ENCODE measurements around the gene MN1.
"Not testable (repeated sequence)": the region's sequence is repeated elsewhere in the genome, so short reads cannot be mapped to it uniquely, and the experiment has no call there.

MN1 gene

DNA sequence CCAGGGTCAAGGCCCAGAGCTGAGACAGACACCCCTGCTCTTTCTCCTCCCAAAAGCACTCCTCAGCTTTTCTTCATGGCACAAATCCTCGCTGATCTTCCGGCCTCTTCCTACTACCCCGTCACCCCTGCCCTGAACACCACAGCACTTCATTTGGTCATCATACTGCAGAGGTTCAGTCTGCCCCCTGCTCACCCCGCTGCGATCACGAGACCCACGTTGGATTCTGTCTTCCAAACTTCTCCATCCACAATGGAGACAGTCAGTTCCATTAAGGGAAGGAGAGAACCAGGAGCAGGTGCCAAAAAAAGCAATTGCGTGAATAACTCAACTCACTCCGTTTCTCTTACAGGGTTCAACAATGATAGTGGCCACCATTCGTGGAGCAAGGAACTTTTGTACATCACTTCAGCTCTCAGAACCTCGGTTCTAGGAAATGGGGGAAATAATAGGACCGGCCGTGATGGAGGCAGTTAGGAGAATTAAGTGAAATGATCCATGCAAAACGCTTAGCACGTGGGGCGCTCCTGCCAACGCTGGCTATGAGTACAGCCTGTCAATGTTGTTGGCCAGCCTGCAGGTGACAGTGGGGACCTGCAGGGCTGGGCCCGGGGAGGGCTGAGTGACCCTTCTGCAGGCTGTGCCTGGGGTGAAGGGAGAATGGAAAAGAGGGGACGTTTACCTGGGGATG lies 45.9 kb downstream of the MN1 start:
- DNase-seq, result no peak

DNA sequence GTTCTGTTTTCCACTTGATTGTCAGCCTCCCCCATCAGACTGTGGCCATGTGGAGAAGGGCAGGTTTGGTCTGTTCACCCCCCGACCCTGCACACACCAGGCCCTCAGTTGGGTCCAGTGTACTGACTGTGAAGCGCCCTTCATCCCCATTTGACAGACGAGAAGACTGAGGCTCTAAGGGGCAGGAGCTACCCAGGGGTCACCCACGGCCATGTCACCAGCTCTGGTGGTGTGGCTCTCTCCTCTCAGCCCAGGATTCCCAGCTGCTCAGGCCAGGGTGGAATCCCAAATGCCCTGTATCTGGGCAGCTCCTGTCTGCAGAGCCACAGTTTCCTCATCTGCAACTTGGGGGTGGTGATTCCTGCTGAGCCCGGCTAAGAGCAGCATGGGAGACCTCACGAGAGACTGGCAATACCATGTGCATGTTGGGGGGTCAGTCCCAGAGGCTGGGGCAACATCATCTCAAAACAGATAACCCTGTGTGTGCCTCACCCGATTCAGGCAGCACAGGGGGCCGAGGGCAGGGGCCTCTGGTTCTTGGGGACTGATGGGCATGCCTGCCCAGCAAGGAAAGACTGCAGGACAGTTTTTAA lies 46.6 kb downstream of the MN1 start:
- DNase-seq, result no peak

DNA sequence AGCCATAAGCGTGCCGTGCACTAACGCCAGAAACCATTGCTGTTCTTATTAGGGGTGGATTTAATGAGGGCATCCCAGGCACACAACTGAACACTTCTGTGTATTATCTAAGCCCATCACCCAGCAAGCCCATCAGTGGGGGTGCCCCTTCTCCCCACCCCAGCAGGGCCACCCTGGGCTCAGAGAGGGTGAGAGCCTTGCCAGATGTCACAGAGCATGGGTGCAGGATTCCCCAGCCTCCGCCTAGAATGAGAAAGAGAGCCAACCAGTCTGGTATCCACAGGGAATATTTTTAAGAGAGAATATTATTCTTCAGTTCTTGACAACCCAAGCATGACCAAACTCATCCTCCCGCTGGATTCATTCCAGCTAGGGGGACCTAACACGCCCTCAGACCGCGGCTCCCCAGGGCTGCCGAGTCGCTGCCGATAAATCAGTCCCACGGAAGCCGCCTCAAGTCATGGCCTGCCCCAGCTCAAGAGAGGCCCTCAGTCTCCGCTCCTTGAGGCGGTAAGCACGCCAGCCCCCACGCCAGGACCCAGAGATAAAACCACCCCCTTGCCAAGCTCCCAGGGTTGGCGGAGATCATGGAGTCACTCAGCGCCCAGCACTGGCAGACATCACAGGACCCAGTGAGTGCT lies 47.2 kb downstream of the MN1 start:
- no peak for DNase-seq

DNA sequence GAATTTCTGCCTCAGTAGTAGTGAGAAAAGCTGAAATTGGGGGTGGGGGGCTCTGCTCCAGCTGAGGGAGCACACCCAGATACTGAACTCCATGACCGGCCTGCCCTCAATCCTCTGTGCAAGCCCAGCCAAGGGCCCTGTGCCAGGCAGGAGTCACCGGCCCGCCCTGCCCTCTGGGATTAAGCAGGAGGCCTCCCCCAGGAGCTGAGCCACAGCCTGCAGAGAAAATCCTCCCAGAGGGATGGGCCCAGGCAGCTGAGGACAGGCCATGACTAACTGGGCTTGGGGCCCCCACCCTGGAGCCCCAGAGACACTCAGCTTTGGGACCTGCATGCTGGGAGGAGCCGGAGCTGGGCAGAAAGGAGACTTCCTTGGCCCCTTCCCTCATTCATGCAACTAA lies 48.8 kb downstream of the MN1 start:
- DNase-seq, result no peak

DNA sequence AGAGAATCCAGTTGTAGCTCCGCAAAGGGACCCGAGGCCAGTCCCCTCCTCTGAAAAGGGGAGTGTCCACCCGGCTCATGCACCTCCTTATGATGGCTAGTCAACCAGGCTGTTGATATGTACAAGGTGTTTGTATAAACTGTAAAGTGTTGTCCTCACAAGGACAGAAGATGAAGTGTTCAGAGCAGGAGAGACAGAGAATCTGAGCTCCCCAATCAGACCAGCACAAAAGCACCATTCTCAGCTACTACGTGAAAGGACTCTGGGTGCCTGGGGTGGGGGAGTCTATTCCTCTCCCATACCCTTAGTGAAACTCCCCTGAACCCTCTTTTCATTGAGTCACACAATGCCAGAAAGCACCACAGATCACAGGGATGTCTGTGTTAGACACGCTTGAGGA lies 49.4 kb downstream of the MN1 start:
- no peak for DNase-seq

DNA sequence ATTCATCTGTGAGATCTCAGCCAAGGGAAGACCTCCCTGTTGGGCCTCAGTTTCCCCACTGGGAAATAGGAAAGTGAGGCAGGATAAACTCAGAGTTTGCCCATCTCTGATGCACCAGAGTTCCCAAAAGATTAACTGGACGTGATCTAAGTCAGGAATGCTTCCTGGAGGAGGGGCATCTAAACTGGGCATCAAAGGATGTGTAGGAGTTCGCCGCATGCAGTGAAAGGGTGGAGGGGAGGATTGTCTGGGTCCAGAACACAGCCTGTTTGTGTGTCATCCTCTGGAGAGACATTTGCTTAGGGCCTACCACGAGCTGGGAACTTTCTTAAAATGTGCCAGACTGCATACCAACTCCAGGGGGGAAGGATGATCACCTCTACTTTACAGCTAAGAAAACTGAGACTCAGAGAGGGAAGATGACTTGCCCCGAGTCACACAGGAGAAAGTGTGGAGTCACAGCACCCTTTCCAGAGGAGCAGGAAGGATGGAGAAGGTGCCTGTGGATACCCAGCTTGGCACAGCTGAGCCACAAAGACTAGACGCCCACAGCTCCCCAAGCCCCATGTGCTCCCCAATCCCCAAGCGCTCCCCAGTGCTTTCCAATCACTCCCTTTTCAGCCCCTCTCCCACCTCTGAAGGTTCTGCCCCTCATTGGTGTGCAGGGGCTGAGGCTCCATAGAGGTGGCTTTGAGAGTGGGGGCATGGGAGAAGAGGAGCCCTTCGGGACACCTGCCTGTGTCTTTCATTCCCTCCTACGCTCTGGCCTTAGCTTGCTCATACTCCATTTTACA lies 50.1 kb downstream of the MN1 start:
- DNase-seq, result no peak

DNA sequence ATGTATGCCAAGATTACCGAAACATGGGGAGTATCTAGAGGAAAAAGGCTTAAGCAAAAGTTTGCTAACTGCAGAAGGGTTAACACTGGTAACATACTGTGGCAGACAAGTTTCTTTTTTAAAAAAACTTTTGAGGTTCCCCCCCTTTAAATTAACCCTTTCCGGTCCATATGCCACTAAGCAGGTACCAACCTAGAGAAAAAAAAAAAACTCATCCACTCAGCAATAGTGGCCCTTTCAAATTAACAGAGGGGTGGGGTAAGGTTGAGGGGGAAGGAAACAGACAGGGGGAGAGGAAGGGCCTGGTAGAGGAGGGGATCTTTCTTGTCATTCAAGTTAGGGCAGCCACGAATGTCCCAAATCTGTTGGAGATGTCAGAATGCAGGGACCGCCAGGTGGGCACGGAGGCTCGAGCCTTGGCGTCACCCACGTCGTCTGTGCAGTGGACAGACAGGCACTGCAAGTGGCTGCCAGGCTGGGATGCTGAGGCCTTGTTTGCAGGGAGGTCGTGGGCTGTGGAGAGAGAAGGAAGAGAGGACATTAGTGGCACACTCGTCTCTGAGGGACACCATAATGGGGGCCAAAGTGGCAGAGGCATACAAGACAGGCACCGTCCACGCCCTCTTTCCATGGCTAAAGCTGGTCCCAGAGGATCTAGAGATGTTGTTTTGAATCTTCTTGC lies 50.8 kb downstream of the MN1 start:
- no peak for DNase-seq

DNA sequence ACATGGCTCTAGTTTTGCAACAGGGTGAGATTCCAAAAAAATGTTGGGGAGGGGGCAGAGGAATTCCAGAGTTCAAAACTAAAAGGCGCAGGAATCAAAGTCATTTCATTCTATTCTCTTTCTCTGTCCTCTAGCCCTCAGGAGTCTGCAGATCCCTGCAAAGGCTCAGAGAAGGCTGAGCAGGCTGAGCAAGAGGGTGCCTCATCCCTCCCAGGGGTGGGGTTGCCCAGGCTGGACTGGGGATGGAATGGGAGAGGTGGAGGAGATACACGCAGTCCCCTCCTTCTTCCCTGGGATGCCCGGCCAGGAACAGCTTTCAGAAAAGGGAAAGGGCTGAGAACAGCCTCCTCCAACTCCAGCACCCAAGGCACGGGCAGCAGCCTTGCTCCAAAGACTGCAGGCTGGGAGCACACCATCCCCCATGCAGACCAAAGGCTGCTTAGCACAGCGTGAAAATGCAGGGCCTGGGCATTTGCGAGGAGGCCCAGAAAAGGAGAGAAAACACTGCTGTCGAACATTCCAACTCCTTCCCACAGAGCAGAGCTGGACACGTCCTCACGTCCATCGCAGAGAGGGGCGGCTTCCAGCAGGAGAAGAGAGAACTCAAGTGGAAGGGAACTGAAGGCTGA lies 51.8 kb downstream of the MN1 start:
- DNase-seq, result no peak

DNA sequence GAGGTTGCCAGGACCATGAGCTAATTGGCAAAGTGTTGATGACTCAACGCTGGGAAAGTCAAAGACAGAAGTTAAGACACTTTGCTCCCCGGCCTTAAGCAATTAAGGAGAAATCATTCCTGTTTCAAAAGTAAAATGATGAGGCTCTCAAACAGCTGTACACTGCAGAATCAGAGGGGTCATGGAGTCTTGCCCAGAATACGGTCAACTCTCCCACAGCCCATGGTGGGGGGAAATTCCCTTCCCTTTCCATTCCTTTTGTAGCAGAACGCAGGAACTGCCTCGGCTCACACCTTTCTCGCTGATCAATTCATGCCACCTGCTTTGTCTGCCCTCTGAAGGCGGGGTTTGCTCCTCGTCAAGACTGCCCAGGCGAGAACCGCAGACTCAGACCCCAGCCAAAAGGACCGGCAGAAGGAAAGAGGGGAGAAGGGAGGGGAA lies 52.8 kb downstream of the MN1 start:
- DNase-seq, result no peak

DNA sequence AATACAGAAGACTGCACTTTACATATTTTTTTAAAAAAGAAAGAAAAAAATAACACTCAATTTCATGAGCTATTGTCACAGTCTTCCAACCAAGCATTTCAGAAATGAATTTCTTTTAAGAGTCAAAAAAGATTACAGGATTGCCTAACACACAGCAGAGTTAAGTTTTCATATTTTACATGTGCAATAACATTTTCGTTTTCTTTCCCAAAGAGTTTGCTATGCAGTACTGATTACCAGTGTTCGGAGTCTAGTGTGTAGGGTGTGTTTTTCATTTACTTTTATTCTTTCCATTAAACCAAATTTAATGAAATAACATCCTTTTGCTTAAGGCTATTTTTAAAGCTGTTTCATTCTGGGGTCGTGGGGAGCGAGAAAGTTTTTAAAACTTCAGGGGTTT lies 53.2 kb downstream of the MN1 start:
- no peak for DNase-seq

DNA sequence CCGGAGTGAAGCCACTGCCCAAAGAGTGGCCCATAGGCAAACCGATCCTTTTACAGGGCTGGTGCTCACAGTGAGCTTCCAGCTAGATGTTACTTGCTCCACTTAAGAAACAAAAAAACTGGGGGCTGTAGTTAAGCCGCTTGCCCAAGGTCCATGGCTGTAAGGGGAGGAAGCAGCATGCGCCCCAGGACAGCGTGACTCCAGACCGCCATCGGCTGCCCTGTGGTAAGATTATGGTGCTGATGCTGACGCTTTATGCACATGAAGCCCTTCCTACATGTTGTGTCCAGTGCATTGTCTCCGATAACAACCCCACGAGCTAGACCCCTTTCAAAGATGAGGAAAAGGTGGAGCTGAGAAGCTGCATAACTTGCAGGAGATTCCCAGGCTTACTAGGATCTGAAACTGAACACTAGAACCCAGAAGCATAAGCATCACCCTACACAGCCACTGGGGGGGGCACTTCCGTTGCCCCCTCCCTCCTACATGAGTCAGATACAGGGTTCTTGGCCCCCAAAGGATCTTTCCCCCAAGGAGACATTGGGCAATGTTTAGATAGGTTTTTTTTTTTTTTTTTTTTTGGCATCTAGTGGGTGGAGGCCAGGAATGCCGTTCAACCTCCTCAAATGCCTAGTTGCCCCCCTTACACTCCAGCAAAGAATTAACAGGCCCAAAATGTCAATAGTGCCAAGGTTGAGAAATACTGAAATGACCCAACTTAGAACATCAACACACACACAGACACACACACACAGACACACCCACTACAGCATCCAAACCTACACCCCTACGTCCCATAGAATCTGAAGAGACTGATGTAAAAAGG lies 53.9 kb downstream of the MN1 start:
- no peak for DNase-seq

DNA sequence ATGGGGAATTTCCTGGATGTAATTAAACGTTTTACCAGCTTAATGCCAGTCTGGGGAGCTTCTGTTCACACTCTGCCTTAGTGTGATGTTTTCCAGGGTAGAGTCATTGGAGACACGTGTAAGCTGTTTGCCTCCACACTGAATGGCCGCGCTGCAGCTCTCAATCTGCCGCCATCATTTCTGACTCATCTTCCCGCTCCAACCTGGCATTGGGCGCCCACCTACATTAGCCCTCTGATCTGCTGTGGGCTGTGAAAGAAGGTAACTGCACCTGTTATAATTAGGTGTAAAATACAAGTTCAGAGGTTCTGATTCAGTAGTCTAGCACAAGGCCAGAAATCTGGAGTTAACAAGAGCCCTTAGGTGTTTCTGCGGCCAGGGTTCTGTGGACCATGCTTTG lies 54.6 kb downstream of the MN1 start:
- DNase-seq, result no peak

DNA sequence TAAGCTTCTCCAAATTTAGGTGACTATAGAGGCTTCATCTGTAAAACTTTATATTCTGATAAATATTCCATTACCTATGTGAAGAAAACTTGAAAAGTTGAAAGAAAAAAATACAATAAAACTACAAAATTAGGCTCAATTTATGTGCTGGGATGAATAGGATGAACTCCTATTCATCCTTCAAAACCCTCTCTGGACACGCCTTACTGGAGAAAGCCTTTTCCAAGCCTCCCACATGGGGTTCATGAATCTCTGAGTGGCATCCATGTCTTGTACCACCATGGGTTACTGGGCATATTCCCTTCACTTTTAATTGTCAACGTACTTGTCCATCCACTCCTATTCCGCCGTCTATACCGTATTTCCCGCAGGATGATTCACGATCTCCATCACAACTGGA lies 55.7 kb downstream of the MN1 start:
- DNase-seq, result no peak

DNA sequence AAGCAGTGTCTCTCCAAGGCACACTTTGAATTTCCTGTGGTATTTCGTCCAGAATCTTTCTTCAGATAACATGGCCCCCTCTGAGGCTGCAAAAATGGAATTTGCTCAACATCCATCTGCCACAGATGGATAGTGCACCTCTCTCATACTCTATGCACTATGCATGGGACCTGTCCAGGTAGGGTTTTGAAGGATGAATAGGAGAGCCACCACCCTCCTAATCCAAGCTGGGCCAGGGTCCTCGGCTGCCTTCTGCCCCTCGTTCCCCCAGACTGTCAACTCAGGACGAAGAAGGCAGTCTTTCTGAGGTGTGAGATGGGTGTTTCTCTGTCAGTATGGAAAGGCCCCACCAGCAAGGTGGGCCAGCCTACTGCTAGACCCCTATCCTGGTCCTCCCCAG lies 56.4 kb downstream of the MN1 start:
- DNase-seq, result no peak

DNA sequence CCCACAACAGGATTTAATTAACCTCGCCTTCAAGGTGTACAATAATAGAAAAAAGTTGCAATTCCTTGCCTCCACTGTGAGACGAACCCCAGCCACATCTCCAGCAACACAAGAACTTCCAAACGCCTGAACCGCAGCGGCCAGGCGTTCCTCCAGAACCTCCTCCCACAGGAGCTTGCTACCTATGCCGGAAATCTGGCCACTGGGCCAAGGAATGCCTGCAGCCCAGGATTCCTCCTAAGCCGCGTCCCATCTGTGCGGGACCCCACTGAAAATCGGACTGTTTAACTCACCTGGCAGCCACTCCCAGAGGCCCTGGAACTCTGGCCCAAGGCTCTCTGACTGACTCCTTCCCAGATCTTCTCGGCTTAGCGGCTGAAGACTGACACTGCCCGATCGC lies 57.5 kb downstream of the MN1 start:
- not testable (repeated sequence) for DNase-seq

DNA sequence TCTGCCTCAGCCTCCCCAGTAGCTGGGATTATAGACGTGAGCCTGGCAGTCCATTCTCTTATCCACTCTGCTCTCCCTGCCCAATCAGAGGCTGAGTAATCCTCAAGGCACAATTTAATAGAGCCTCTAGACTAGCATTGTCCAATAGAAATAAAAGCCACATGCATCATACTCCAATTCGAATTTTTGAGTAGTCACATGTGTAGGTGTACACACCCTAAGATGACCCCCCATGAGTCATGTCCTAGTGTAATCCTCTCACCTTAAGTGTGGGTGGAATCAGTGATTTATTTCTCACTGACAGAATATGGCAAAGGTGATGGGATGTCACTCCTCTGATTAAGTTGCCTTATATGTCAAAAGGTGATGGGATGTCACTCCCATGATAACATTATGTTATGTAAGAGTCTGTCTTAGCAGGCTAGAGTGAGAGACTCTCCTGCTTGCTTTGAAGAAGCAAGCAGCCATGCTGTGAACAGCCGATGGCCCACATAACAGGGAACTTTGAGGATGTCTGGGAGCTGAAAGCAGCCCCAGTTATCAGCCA lies 61.3 kb downstream of the MN1 start:
- DNase-seq, result no peak

DNA sequence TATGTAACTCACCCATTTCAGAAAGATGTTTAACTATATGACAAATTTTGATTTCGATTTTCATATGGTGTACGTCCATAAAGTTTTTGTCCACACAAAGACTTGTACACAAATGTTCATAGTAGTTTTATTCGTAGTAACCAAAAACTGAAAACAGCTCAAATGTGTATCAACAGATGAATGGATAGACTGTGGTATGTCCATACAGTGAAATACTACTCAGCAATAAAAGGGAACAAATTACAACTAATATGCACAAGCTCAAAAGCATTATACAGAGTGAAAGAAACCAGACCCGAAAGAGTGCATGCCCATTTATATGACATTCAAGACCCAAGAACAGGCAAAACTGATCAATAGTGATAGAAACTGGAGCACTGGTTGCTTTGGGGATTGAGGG lies 64.0 kb downstream of the MN1 start:
- no peak for DNase-seq

DNA sequence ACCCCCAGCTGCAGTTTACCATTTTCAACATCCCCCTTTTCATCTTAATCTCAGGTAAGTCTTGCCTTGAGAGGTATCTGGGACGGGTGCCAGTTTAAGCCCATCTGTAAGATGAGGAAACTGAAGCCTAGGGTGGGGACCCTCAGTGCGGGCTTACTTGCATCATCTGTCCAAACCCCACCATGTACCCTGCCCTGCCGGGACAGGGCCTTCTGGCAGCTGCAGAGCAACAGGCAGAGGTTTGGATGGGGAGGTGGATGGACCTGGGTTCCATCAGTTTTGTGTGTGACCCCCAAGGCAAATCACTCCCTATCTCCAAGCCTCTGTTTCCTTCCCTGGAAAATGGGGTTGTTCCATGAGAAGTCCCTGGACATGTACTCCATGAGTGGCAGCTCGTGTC lies 67.5 kb downstream of the MN1 start:
- DNase-seq, result no peak

DNA sequence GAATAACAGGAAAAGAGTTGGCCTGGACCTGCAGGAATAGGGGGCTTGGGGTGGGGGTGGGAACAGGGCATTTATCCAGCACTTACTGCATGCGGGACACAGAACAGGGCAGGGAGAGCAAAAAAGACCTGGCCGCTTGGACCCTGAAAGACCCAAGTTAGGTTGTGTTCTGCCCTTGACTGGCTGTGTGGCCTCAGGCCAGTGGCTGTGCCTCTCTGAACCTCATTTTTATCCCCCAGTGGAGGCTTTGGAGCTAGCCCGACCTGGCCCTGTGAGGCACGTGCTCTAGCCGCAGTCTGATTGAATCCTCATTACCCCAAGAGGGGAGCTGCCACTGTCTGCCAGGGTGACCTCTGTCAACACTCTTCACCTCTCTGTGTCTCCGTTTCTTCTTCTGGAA lies 68.7 kb downstream of the MN1 start:
- DNase-seq, result no peak

DNA sequence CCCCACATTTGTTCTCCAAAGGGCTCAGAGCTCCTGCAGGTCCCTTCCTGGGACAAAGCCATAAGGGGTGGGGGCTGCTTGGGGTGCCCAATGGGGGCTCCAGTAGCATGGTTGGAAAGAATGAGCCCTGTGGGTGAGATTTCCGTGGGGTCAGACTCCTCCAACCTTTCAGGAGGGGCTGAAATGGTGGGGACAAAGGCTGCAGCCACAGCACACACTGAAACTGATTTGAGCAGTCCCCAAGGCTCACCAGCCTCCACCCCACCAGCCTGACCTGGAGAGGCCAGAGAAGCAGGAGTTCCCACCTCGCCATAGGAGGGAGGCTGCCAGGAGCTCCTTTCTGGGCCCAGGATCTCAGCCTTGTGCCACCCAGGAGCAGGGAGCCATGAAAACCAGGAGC lies 69.2 kb downstream of the MN1 start:
- no peak for DNase-seq

DNA sequence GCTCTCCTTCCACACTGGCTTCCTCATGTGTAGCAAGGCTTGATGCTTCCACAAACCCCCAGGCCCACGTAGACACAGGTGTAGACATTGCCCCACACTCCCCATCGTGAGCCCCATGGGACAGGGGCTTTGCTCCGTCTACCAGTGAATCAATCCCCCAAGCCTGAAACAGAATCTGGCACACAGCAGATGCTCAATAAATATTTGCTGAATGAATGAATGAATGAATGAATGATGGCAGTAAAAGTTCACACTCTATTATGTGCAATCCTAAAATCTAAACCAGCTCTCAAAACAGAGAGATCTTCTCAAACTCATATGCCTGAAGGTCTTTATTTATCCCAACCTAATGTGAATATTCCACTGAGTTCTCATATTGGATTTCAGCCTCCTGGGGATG lies 69.9 kb downstream of the MN1 start:
- DNase-seq, result no peak

Data from activated CD4-positive, alpha-beta T cell treated with anti-CD3 and anti-CD28 coated beads for 1 hour (primary cell).